HG02763 (cell line): ENCODE results near the gene PATZ1.
"Not testable (repeated sequence)": the region's sequence is repeated elsewhere in the genome, so short reads cannot be mapped to it uniquely, and the experiment has no call there.

ENCODE experiments used
- ATAC-seq: cut with Tn5 transposase; IDR thresholded peaks from one replicate; pipeline ENCODE4 v1.9.1; 2021; ENCODE audit warnings: mild to moderate bottlenecking, moderate library complexity; ENCODE audit not compliant: unreplicated experiment

PATZ1 gene

DNA sequence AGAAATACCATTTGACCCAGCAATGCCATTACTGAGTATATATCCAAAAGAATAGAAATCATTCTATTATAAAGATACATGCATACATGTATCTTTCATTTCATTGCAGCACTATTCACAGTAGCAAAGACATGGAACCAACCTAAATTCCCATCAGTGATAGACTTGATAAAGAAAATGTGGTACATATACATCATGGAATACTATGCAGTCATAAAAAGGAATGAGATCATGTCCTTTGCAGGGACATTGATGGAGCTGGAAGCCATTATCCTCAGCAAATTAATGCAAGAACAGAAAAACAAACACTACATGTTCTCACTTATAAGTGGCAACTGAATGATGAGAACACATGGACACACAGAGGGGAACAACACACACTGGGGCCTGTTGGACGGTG is 31.9 kb downstream of the PATZ1 start:
- ATAC-seq, result not testable (repeated sequence)

DNA sequence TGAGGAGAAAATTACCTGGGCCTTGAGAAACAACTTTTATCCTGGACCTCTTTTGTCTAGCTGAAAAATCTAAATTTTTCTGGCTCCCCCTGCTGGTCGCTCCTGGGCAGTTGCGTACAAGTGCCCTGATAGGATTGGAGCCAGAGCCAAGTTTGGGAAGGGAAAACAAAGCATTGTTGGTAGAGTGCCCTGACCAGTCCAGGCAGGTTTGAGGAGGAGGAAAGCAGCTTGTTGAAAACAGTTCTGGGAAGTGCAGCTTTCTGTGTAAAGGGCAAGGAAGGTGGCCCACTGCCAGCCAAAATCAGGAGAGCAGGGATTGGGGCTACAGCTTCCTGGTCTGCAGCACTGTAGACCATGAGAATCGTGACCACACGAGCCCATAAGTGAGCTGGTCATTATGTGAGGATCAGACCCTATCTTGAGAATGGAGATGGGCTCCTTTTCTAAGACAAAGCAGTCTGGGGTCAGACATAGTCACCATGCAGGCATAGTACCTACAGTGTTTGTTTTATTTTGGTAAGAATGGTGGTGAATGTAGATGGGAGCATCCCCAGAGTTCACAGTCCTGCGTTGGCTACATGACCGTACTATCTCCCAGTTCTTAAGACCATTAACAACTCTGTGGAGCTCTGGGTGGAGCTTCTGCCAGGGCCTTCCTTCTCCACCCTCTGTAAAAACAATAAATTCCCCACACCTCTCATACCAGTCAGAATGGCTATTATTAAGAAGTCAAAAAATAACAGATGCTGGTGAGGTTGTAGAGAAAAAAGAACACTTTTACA is 32.6 kb downstream of the PATZ1 start:
- ATAC-seq, result no peak

DNA sequence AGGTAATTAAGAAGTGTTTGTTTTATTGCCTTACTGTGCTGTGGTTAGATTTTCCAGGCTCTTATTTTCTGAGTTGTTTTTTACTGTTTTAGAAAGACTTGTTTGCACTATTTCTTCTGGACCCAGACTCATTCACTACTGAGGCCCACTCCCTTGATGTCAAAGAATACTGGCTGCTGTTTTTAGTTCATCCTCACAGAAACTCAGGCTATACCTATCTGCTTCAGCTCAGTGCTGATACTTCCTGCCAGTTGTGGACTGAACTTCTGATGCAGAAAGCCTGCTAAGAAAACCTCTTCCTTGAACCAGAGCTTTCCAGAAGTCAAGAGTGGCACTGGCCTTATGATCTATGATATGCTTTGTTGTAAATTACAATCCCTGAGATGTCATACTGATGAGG is 38.0 kb downstream of the PATZ1 start:
- ATAC-seq, result no peak

DNA sequence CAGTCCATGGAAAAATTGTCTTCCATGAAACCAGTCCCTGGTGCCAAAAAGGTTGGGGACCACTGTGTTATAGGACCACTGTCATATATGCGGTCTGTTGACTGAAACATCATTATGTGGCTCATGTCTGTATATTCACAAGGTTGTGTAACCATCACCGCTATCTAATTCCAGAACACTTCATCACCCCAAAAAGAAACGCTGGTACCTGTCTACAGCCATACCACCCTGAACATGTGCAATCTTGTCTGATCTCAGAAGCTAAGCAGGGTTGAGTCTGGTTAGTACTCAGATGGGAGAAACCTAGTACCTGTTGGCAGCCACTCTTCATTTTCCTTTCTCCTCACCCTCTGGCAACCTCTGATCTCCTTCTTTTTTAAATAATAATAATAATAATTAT is 41.0 kb downstream of the PATZ1 start:
- ATAC-seq, result no peak

DNA sequence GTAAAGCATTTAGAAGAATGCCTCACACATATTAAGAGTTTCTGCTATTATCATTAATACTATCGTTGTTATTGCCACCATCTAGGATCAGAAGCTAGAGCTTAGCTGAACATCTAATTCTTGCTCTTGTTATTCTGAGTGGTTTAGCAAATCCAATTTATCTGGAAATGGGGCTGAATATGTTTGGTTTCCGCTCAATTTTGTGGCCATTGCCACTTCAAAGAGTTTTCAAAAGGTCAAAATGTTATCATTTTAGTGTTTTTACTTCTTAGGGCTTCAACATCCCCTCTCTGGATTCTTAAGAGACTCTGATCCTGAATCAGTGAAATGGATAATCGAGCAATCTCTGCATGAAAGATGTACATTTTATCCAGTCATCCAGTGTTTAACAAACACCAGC is 43.6 kb downstream of the PATZ1 start:
- no peak for ATAC-seq

DNA sequence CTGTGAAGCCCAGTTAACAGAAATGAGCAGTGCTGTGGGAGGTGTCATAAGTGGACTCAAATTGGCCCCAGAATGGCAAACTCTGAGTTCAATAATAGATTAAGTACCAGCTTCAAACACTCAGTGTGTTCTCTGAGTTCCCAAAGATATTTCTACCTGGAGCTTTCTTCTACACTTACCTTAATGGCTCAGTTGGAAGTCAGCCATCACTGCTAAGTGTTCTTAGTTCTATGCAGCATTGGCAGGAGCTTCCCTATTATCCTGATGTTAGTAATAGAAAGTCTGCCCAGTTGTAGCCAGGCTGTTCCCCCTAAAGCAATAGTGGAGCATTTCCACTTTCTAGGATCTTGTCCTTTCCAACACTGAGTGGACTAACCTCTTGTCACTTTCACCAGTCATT is 44.1 kb downstream of the PATZ1 start:
- ATAC-seq, result no peak

DNA sequence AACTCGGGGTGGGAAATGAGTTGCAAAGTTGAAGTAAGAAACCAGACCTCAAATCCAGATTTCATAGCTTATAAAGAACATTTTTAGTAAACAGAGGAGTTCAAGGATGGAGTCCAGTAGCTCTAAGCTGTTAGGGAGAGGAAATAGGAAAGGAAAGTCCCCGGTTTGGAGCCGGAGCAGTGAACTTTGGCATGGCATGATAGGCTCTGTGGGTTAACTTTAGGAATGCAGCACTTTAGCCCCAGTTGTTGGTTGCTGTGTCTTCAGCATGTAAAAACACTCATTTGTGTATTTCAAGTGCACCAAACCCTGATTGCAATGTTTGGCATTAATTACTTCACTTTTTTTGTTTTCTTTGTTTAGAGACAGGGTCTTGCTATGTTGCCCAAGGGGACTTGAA is 45.2 kb downstream of the PATZ1 start:
- no peak for ATAC-seq

DNA sequence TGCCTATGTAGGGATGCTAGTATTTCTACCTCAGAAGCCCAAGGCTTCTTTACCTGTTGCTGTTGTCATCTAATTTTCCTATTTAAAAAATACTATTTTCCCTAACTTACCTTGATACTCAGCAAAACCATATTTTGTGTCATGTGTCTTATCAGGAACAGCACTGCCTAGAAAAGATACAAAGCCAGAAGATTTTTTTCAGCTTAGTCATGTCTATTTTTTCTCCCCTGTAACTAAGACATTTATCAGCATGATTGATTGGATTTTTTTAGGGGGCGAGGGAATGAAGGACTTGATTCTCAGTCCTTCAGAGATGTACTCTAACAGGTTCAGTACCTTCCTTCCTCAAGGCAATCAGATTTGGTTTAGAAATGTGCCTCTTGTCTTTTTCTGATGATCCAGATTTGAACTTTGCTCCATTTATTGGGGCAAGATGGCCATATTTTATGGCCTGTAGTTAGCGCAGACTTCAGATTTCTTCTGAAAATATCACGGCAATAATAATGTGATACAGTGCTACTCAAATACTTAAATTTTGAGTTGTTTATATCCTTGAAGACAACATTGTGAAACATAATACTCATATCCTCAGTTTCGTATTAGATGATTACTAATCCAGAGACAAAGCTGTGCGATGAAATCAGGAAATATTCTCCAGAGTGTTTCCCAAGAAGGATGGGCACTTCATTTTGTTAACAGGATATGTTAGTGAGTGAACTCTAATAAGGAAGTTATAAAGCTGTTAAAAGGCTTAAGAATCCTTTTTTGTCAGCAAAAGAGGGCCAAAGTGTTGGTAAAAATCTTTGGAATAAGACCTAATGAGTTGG is 50.1 kb downstream of the PATZ1 start:
- ATAC-seq, result no peak

DNA sequence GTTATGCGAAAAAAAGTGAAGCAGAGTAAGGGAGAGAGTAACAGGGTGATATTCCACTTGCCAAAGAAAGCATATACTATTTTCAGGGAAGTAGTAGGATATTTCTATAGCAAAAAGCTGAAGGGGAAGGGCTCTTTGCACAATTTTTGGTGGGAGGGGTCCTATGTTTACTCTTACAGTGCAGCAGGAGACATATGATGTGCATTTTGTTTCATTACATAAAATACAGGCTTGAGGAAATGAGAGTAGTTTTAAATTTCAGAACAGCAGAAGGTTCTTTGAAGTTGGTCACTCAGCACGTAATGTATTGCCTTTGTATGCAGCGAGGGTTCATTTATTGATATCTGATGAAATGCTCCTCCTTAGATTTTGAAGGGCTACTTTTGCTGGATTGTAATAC is 50.8 kb downstream of the PATZ1 start:
- no peak for ATAC-seq

DNA sequence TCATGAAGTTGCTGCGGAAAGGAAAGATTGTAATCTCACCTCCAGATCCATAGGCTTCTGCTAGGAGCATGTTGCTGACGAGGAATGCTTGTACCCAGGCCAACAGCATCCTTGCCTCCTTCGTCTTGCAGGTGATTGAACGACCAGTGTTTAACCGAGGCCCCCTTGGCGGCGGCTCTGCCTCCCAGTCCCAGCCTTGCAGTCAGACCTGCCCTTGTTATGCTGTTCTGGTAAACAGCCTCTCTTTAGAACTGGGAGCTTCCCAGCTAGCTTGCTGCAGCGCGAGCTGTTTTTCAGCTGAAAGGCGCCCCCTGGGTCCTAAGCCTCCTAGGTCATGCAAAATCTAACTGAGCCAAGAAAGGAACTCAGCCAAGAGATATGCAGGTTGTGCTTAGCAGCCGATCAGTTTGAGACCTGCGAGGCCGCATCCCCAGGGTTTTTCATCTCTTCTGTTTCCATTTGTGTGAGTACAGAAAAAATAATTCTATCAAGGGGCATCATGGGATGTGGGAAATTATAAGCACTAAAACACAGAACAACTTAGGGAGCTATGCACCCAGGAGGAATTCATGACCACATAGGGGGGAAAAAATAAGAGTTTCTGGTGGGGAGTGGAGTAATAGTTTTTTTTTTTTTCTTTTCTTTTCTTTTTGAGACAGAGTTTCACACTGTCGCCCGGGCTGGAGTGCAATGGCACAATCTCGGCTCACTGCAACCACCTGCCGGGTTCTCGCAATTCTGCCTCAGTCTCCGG is 53.7 kb downstream of the PATZ1 start, which contains the start of gene PIK3IP1:
TSS of gene PIK3IP1 (minus strand) at position 253 of the 754 bp plus-strand sequence. CDS start at position 109, 144 bp downstream.
- no peak for ATAC-seq

DNA sequence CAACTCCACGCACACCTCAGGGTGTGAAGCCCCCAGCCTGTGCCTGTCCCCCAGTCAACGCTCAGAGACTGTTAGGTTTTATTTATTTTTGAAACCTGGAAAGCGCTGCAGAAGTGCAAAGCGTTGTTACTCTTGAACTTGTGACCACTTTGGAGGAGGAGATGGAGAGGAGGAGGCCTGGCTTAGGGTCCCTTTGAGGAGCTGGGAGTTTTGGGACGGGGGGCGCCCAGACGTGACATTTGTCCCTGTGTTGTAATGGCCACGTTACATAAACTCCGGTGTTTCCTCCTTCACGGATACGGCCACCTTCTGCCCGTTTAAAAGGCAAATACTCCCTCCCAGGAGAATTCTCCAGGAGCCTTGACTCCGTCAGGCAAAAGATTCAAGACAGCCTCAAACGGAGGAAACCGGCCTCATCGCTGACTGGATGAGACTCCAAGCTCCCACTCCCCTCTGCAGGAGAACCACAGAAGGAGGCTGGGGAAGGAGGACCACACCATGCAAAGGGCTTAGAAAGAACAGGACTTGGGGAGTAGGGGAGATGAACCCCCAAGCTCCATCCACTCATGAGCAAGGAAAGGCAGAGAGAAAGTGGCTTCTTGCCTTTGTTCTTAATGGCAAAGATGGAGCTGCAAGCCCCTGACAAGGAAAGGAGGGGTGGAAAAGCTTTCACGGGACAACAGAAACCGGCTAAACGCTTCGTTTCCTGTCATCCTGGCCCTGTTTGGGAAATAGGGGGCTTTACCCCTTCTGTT is 54.5 kb downstream of the PATZ1 start:
- ATAC-seq, result no peak

DNA sequence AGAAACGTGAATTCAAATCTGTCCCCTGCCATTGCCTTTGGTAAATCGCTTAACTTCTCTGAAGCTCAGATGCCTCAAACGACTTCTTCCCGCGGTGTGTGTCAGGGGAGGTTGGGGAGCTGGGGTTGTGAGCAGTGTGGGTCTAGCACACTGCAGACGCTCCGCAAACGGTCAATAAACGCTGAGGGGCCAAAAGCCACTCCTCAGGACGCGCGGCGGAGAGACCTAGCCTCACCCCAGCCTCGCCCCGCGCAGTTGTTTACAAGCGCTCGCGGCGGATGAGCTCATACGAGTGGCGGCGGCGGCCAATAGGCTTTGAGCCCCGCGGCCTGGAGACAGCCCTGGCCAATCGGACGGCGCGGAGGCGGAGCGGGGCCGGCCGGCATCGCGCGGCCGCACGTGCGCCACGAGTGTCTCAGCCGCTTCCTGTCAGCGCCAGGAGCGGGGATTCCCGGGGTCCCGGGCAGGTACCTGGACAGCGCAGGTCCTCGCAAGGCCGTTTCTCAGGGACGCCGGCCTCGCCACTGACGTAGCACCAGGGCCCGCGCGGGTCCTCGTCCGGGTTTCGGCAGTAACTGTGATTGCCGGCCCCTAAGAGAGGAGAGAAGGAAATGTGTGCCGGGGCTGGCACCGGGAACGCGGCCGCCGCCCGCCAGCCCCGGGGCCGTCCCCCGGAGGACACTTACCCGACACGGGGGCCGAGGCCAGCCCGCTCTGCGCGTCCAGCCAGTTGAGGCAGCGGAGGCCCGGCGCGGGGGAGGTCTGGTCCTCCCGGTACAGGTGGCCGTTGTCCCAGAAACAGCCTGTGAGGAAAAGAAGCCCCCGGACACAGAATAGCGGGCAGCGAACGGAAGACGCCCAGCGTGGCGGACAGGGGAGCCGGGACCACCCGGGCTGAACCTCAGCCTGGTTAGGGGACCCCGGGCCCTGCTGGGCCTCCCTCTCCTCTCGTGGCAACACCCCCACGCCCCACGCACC is 55.4 kb downstream of the PATZ1 start:
- ATAC-seq, result peak; percentile 89

DNA sequence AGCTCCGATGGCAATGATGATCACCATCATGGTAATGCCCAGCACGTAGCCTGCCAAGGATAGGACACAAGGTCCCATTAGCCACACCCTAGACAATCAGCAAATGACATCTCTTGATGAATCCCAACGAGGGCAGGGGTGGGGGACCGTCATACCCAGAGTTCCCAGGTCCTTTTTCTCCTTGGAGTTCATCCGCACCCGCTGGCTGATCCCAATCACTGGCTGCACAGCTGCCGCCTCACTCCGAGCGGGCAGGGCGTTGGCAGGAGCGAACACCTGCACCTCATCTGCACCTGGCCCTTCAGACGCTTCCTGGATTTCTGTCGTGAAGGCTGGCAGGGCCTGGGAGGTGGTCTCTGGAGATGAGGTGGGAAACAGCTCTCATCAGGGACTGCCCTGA is 56.8 kb downstream of the PATZ1 start:
- ATAC-seq, result no peak

DNA sequence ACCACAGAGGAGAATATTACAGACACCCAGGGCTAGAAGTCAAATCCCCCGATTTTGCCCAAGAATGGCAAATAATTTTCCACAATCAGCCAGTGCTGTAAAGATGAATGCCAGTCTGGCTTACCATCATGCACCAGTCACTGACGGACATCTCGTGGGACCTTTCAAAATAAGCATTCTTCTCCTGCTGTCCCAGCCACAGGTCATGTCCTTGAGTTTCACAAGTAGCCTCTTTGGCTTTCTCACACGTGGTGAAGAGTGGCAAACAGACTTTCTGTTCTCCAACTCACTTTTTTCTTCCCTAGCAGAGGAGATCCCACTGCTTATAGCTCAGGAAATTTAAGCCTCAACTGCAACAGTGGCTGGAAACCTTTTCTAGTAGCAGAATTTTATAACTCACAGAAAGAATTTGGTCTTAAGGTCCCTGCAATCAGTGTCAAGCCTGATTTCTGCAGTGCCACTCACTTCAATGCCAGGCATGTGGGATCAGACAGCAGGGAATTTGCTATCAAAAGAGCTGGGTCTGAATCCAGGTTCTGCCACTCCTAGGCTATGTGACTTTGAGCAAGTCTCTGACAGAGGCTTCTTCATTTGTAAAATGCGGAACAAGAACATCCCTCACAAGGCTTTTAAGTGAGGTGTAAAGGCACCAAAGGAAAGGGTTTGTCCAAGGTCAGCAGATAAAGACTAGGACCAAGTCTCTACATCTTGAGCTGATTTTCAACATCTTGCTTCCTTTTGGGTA is 57.5 kb downstream of the PATZ1 start:
- ATAC-seq, result no peak

DNA sequence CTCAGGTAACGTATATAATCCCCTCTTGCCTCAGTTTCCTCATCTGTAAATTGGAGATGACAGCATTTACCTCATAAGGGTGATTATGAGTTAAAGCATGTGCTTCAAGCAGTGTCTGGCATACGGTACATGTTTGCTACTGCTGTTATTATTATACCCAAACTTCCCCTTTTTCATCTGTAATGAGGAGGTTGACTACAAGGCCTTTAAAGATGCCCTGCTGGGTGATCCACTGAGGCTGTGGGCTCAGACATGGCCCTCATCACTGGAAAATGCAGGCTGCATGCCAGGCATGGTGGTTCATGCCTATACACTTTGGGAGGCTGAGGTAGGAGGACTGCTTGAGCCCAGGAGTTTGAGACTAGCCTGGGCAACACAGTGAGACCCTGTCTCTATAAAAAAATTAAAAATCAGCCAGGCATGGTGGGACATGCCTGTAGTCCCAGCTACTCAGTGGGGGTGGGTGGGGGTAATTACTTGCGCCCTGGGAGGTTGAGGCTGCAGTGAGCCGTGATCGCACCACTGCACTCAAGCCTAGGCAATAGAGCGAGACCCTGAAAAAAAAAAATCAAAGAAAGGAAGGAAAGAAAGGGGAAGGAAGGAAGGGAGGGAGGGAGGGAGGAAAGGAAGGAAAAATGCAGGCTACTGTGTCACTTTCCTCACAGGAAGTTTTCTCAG is 58.2 kb downstream of the PATZ1 start:
- ATAC-seq, result no peak

DNA sequence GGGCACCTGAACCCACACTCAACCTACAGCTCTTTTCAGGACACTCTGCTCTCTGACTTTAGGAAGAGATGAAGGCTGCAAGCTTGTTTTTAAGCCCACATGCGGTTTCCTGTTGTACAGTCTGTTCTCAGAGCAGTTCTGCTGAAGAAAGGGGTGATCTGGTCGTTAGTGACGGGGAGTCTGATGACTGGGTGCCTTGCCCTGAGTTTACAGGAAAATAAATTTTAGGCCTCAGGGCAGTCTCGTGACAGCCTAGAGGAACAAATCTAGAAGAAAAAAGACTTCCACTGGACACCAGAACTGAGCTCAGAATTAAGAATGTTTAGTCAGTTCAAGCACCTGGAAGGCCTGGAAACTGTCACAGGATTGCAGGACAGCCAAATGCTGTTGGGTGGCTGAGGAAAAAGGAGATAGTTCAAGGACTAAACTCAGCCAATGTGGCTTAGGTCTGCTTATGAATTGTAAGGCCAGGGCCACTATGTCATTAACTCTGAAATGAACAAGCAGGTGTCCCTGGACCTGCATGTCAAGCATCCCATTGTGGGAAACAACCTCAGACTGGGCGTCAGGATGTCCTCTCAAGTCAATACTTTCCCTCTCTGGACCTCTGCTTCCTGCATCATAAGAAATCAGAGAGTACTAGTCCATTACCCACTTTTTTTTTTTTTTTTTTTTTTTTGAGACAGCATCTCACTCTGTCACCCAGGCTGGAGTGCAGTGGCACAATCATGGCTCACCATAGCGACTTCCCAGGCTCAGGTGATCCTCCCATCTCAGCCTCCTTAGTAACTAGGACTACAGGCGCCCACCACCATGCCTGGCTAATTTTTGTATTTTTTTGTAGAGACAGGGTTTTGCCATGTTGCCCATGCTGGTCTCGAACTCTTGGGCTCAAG is 59.5 kb downstream of the PATZ1 start:
- ATAC-seq, result no peak
